K562 (cell line): Measurements from ENCODE around the gene HSD17B8. TPM values are rescaled to one million over a fixed set of nuclear protein-coding genes. Genes with fewer than 3 reads are reported as not detected.

Experiments used
- DMBX1 ChIP-seq: fragments of 250-450 bp; sonication (Bioruptor Pico); IDR thresholded peaks from 2 replicates; pipeline ENCODE4 v1.8.0; 2022; ENCODE audit warnings: inconsistent platforms, mild to moderate bottlenecking, moderate library complexity, borderline replicate concordance
- ETV6 ChIP-seq, 3 experiments: fragments of 150-350 bp in 1 of 3; sonication (generic) in 1 of 3; formaldehyde crosslinking in 1 of 3; IDR thresholded peaks; 2 replicates each; pipeline versions ENCODE4 v1.6.1 to v1.8.0; 2014 to 2022; ENCODE audit warnings: borderline replicate concordance in 2 of 3, low read depth in 2 of 3, antibody characterized with exemption in 1 of 3, low read length in 1 of 3, mild to moderate bottlenecking in 1 of 3, missing genetic modification reagents in 1 of 3
- GATAD2A ChIP-seq: fragments of 450-650 bp; IDR thresholded peaks from 2 replicates; pipeline ENCODE4 v1.6.1; 2017
- HDAC2 ChIP-seq: fragments of 450-650 bp; IDR thresholded peaks from 2 replicates; pipeline ENCODE4 v1.6.1; 2016; ENCODE audit warnings: mild to moderate bottlenecking
- MYBL2 ChIP-seq, 2 experiments: fragments of 450-650 bp in 1 of 2; sonication (generic) in 1 of 2; formaldehyde crosslinking in 1 of 2; IDR thresholded peaks; 2 replicates each; pipeline versions ENCODE4 v1.6.1 to v1.8.1; 2017 to 2022; ENCODE audit warnings: borderline replicate concordance in 1 of 2, inconsistent platforms in 1 of 2, low read depth in 1 of 2, mild to moderate bottlenecking in 1 of 2, missing genetic modification reagents in 1 of 2, moderate library complexity in 1 of 2
- POLR2H ChIP-seq: IDR thresholded peaks from 2 replicates; pipeline ENCODE4 v1.6.1; 2016; ENCODE audit warnings: missing genetic modification characterization, low read depth, mild to moderate bottlenecking, control low read depth, missing compliant biosample characterization, moderate library complexity
- RHOXF2B ChIP-seq: fragments of 250-450 bp; sonication (Bioruptor Pico); conservative IDR thresholded peaks from 2 replicates; pipeline ENCODE4 v1.5.1; 2021
- THRB ChIP-seq: fragments of 450-650 bp; formaldehyde crosslinking; conservative IDR thresholded peaks from 2 replicates; pipeline ENCODE4 v1.4.0; 2022; ENCODE audit warnings: mild to moderate bottlenecking, missing genetic modification characterization
- TSHZ1 ChIP-seq: fragments of 250-450 bp; sonication (Bioruptor Pico); IDR thresholded peaks from 2 replicates; pipeline ENCODE4 v1.4.0; 2020; ENCODE audit warnings: mild to moderate bottlenecking, moderate library complexity
- ZKSCAN1 ChIP-seq: fragments of 150-350 bp; IDR thresholded peaks from 2 replicates; pipeline ENCODE4 v1.6.1; 2016; ENCODE audit warnings: low read depth, low read length
- ZKSCAN8 ChIP-seq: fragments of 200-800 bp; sonication (Bioruptor generic); IDR thresholded peaks from 2 replicates; pipeline ENCODE4 v1.6.1; 2016; ENCODE audit warnings: missing genetic modification characterization, missing compliant biosample characterization
- ZNF121 ChIP-seq: sonication (generic); formaldehyde crosslinking; conservative IDR thresholded peaks from 2 replicates; pipeline ENCODE4 v1.8.0; 2022; ENCODE audit warnings: missing genetic modification reagents
- ZNF253 ChIP-seq: fragments of 250-450 bp; sonication (Bioruptor Pico); conservative IDR thresholded peaks from 2 replicates; pipeline ENCODE4 v1.6.1; 2021; ENCODE audit warnings: mild to moderate bottlenecking
- polyA plus RNA-seq, 8 experiments: library from polyadenylated mRNA; depleted of rRNA in 4 of 8; stranded (reverse) in 5 of 8; unstranded in 3 of 8; fragments of >200 nt; fragmentation: Nextera tagmentation in 2 of 8; fragmentation: Illumina TruSeq in 1 of 8; extraction: Ambion mirVana in 2 of 8; extraction: Trizol in 1 of 8; gene quantifications; 2 replicates each; pipeline versions ENCODE4 v1.2.1 to v1.2.3, GENCODE V29; 2011 to 2014; ENCODE audit warnings: inconsistent platforms in 1 of 8, missing spikeins in 1 of 8
- total RNA-seq, 7 experiments: library from RNA; depleted of rRNA in 6 of 7; stranded (reverse); fragments of >200 nt in 6 of 7; fragmentation: Illumina TruSeq in 2 of 7; extraction: Trizol in 2 of 7; gene quantifications; 2 replicates each; pipeline versions ENCODE4 v1.2.1 to v1.2.3, GENCODE V29; 2011 to 2021; ENCODE audit warnings: low replicate concordance in 1 of 7
- TF ChIP-seq, protein P1 (sequence below): fragments of 250-450 bp; sonication (Bioruptor Pico); IDR thresholded peaks from 2 replicates; pipeline ENCODE4 v1.8.0; 2021; ENCODE audit warnings: moderate library complexity, mild to moderate bottlenecking, inconsistent platforms
- TF ChIP-seq, protein P2 (sequence below): sonication (generic); formaldehyde crosslinking; IDR thresholded peaks from 2 replicates; pipeline ENCODE4 v1.8.0; 2022; ENCODE audit warnings: mild to moderate bottlenecking, low read depth, missing genetic modification reagents
- TF ChIP-seq, protein P3 (sequence below): fragments of 250-450 bp; sonication (Bioruptor Pico); IDR thresholded peaks from 2 replicates; pipeline ENCODE4 v1.6.1; 2021; ENCODE audit warnings: mild to moderate bottlenecking

The HSD17B8 gene
- total and polyA plus RNA-seq, 9 of the 15 experiments (the other 6 are each of a cell fraction or from before 2014, with no cell fraction given): 3.7 to 35.2 (median 14.2) TPM

DNA sequence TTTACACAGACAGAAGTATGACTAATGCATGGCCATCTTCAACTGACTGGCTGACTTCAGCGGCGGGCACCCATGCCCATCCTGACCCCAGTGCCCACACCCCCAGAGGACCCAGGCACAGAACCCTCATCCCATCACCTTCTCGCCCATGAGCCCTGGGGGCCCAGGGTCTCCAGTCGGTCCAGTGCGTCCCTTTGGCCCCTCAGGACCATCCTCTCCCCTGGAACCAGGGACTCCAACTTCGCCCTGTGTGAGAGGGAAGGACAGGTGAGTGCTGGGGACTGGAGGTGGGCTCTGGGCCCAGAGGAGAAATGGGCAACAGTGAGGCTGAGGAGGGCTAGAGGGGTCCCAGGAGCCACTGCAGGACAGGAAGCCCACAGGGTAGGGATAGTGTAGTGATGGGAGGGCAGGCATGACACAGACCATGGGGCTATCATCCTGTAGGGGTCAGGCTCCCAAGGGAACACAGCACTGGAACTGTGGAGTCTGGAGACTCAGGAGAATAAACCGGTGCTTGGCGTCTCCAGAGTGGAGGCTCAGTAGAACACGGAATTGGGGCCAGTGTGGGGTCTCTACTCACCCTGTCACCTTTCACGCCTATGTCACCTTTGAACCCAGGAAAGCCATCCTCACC is 28.9 kb upstream of the HSD17B8 start (continued):
- TF ChIP-seq ZKSCAN8 (CRISPR knock-in tag) (no peak), POLR2H (no peak), ETV6 (IDR thresholded peaks at IDR 0.05; ENCODE audit: borderline replicate concordance in 1 of 2, low read depth in 2 of 2, low read length in 1 of 2) (no peak), ETV6 (CRISPR knock-in tag; IDR thresholded peaks at IDR 0.05; ENCODE audit: borderline replicate concordance) (no peak), RHOXF2B (no peak), THRB (CRISPR knock-in tag) (no peak), HDAC2 (no peak), ZNF121 (CRISPR knock-in tag) (no peak), GATAD2A (no peak), ZKSCAN1 (no peak), ZNF253 (CRISPR knock-in tag) (no peak), MYBL2 (IDR thresholded peaks at IDR 0.05; ENCODE audit: low read depth) (no peak), MYBL2 (CRISPR knock-in tag; IDR thresholded peaks at IDR 0.05; ENCODE audit: borderline replicate concordance) (no peak), TSHZ1 (CRISPR knock-in tag) (no peak), DMBX1 (CRISPR knock-in tag) (no peak)
- TF ChIP-seq, protein P1, sequence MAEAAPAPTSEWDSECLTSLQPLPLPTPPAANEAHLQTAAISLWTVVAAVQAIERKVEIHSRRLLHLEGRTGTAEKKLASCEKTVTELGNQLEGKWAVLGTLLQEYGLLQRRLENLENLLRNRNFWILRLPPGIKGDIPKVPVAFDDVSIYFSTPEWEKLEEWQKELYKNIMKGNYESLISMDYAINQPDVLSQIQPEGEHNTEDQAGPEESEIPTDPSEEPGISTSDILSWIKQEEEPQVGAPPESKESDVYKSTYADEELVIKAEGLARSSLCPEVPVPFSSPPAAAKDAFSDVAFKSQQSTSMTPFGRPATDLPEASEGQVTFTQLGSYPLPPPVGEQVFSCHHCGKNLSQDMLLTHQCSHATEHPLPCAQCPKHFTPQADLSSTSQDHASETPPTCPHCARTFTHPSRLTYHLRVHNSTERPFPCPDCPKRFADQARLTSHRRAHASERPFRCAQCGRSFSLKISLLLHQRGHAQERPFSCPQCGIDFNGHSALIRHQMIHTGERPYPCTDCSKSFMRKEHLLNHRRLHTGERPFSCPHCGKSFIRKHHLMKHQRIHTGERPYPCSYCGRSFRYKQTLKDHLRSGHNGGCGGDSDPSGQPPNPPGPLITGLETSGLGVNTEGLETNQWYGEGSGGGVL (CRISPR knock-in tag): no peak
- TF ChIP-seq, protein P2, sequence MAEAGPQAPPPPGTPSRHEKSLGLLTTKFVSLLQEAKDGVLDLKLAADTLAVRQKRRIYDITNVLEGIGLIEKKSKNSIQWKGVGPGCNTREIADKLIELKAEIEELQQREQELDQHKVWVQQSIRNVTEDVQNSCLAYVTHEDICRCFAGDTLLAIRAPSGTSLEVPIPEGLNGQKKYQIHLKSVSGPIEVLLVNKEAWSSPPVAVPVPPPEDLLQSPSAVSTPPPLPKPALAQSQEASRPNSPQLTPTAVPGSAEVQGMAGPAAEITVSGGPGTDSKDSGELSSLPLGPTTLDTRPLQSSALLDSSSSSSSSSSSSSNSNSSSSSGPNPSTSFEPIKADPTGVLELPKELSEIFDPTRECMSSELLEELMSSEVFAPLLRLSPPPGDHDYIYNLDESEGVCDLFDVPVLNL: no peak
- TF ChIP-seq, protein P3, sequence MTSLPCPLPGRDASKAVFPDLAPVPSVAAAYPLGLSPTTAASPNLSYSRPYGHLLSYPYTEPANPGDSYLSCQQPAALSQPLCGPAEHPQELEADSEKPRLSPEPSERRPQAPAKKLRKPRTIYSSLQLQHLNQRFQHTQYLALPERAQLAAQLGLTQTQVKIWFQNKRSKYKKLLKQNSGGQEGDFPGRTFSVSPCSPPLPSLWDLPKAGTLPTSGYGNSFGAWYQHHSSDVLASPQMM: no peak
